ENCODE measurements around the gene ATG9B. TPM values are rescaled to one million over a fixed set of nuclear protein-coding genes. Genes with fewer than 3 reads are reported as not detected.

ATG9B gene
- total RNA-seq, 4 donors from 2014 or later: not detected

GRCh38 chr7:150966002-150966401 lies 58.3 kb downstream of the ATG9B start:
- no peak for TF ChIP-seq CTCF (IDR thresholded peaks at IDR 0.05; ENCODE audit: low read depth)

GRCh38 chr7:150965273-150965830 lies 58.9 kb downstream of the ATG9B start:
- TF ChIP-seq CTCF (IDR thresholded peaks at IDR 0.05; ENCODE audit: low read depth): no peak

Other genes with a start within 250 kb of the ATG9B start
- 10 to 100 TPM; 11.3 to 43.0 (median 26.0) TPM for gene TMEM176B, start 224.1 kb downstream of the ATG9B start, total RNA-seq
- 10 to 100 TPM in 3 of 4 donors, 1 to 10 TPM in 1; 4.5 to 20.3 (median 17.9) TPM for gene TMEM176A, start 223.7 kb downstream of the ATG9B start, total RNA-seq
- gene AOC1, start 172.0 kb downstream of the ATG9B start, total RNA-seq: under 1 TPM in 2 of 4 donors, not detected in 2; 0.33 to 0.68 TPM
- under 1 TPM in 1 of 4 donors, not detected in 3; 0.22 TPM for gene KCNH2, start 46.2 kb downstream of the ATG9B start, total RNA-seq
- 10 to 100 TPM in 1 of 4 donors, 1 to 10 TPM in 3; 2.5 to 11.3 (median 6.0) TPM for gene NOS3, start 33.5 kb downstream of the ATG9B start, total RNA-seq
- 10 to 100 TPM; 13.2 to 45.4 (median 14.9) TPM for gene ABCB8, start 4.0 kb upstream of the ATG9B start, total RNA-seq
- 1 to 10 TPM in 1 of 4 donors, under 1 TPM in 2, not detected in 1; 0.34 to 1.1 (median 0.44) TPM for gene ASIC3, start 24.0 kb upstream of the ATG9B start, total RNA-seq
- 10 to 100 TPM in 1 of 4 donors, 1 to 10 TPM in 3; 4.1 to 11.0 (median 6.8) TPM for gene CDK5, start 33.4 kb upstream of the ATG9B start, total RNA-seq
- gene SLC4A2, start 35.1 kb upstream of the ATG9B start, total RNA-seq: 10 to 100 TPM; 40.1 to 65.0 (median 44.6) TPM
- gene FASTK, start 56.3 kb upstream of the ATG9B start, total RNA-seq: 10 to 100 TPM; 36.8 to 88.9 (median 44.0) TPM
- gene TMUB1, start 59.0 kb upstream of the ATG9B start, total RNA-seq: 10 to 100 TPM; 18.3 to 37.3 (median 31.5) TPM
- gene AGAP3, start 62.0 kb upstream of the ATG9B start, total RNA-seq: 10 to 100 TPM; 54.4 to 86.7 (median 62.7) TPM
- gene GBX1, start 143.2 kb upstream of the ATG9B start, total RNA-seq: not detected
- gene ASB10, start 162.8 kb upstream of the ATG9B start, total RNA-seq: not detected
- not detected for gene H2BK1, start 186.0 kb upstream of the ATG9B start, total RNA-seq
- 10 to 100 TPM; 21.2 to 34.7 (median 29.3) TPM for gene ABCF2, start 202.7 kb upstream of the ATG9B start, total RNA-seq
- gene CHPF2, start 208.0 kb upstream of the ATG9B start, total RNA-seq: 10 to 100 TPM; 14.2 to 28.3 (median 24.3) TPM
- gene SMARCD3, start 224.2 kb upstream of the ATG9B start, total RNA-seq: 10 to 100 TPM; 15.9 to 38.2 (median 21.1) TPM

Measured in subcutaneous adipose tissue (tissue), 4 donors.